Omental fat pad (tissue), 4 donors: ENCODE data around the gene SLC51A. TPM values are rescaled to one million over a fixed set of nuclear protein-coding genes. Genes with fewer than 3 reads are reported as not detected.
"Not testable (repeated sequence)": the region's sequence is repeated elsewhere in the genome, so short reads cannot be mapped to it uniquely, and the experiment has no call there.

ENCODE experiments used
- ATAC-seq: fragments of 150-250 bp; one replicate; pipeline ENCODE4 v1.9.1; 2016; ENCODE audit warnings: mild to moderate bottlenecking, moderate library complexity; ENCODE audit not compliant: low FRiP score
- DNase-seq: peaks from one replicate; pipeline ENCODE4 v3.0.0-alpha.2; 2019; ENCODE audit warnings: low spot score
- CTCF ChIP-seq, 3 donors: fragments of 450-650 bp; IDR thresholded peaks; one replicate each; pipeline ENCODE4 v1.5.1; 2016 to 2017; ENCODE audit warnings: antibody characterized with exemption in 3 of 3, mild to moderate bottlenecking in 3 of 3, moderate library complexity in 2 of 3
- total RNA-seq, 4 donors: library from RNA; depleted of rRNA; stranded (reverse); fragments of >200 nt; gene quantifications; one replicate each; pipeline ENCODE4 v1.1.0, GENCODE V29; 2016

Gene SLC51A
- under 1 TPM in 1 of 4 donors, not detected in 3; 0.65 TPM for total RNA-seq

- ATAC-seq: no peak
- no peak for DNase-seq
- no peak for TF ChIP-seq CTCF (IDR thresholded peaks at IDR 0.05)
Observed at GRCh38 chr3:196216089-196216564, at the start of gene SLC51A. Gene SLC51A, plus strand, starts transcription at chr3:196216534. Its CDS starts 179 bp downstream, at chr3:196216713.

GRCh38 chr3:196166741-196167140 lies 49.6 kb upstream of the SLC51A start:
- ATAC-seq (no peak), DNase-seq (no peak)
- TF ChIP-seq CTCF (IDR thresholded peaks at IDR 0.05): no peak

GRCh38 chr3:196168808-196169391 lies 47.4 kb upstream of the SLC51A start:
- TF ChIP-seq CTCF (IDR thresholded peaks at IDR 0.05): no peak
- no peak for ATAC-seq
- DNase-seq: no peak

- no peak for TF ChIP-seq CTCF (IDR thresholded peaks at IDR 0.05)
- ATAC-seq (no peak), DNase-seq (no peak)
Observed at GRCh38 chr3:196169836-196170240, 46.5 kb upstream of the SLC51A start.

- not testable (repeated sequence) for ATAC-seq, DNase-seq
Observed at GRCh38 chr3:196170296-196170695, 46.0 kb upstream of the SLC51A start.

GRCh38 chr3:196174652-196175051 lies 41.7 kb upstream of the SLC51A start:
- no peak for TF ChIP-seq CTCF (IDR thresholded peaks at IDR 0.05)
- no peak for ATAC-seq
- DNase-seq: no peak

- ATAC-seq (no peak), DNase-seq (no peak)
- TF ChIP-seq CTCF (IDR thresholded peaks at IDR 0.05): no peak
Observed at GRCh38 chr3:196175116-196175625, 41.2 kb upstream of the SLC51A start.
